HepG2 (cell line): ENCODE results near the gene NGLY1. TPM values are rescaled to one million over a fixed set of nuclear protein-coding genes. Genes with fewer than 3 reads are reported as not detected.

Experiments
- ATAC-seq: fragments of 200-7000 bp; cut with Tn5 transposase; 3 replicates; pipeline ENCODE4 v1.9.1; 2020; ENCODE audit warnings: mild to moderate bottlenecking, moderate library complexity
- BruUV-seq: library from RNA; stranded (reverse); fragments of 400-500 nt; replicated peaks from 2 replicates; lab custom pipeline; 2021; lab: Mats Ljungman, UMichigan
- CTCF ChIA-PET: fragments of 300-600 bp; formaldehyde crosslinking; extraction: SDS; loops from one replicate; lab custom pipeline; 2021; ENCODE audit warnings: low total read pairs, inconsistent platforms, low intra/inter-chr PET ratio; lab: Yijun Ruan, JAX
- POLR2A ChIA-PET: fragments of 350-600 bp; sonication (Branson Sonifier 250); formaldehyde crosslinking; loops from one replicate; lab custom pipeline; 2020; ENCODE audit warnings: antibody characterized with exemption, inconsistent platforms; lab: Yijun Ruan, JAX
- DNase-seq: peaks from one replicate; pipeline ENCODE4 v3.0.0-alpha.2; 2015; ENCODE audit warnings: low spot score
- FAIRE-seq: peaks from 3 replicates; lab custom pipeline; 2011; peaks lifted over from hg19 to GRCh38; lab: Jason Lieb, UNC
- H2AFZ ChIP-seq: one replicate; pipeline ENCODE4 v1.6.1; 2011; ENCODE audit warnings: low read length, inconsistent platforms
- H3K27ac ChIP-seq: fragments of 300-600 bp; 3 replicates; pipeline ENCODE4 v1.8.0; 2011; ENCODE audit warnings: mixed run types, mild to moderate bottlenecking, mixed read lengths, low read length, inconsistent platforms; ENCODE audit not compliant: insufficient read depth; ENCODE audit errors: extremely low read length
- H3K27me3 ChIP-seq, 2 experiments: fragments of 200-600 bp in 1 of 2; 2 replicates in 1 of 2; 3 replicates in 1 of 2; pipeline versions ENCODE4 v1.6.0 to v1.8.0; 2011; ENCODE audit warnings: low read length in 2 of 2, mild to moderate bottlenecking in 2 of 2, moderate library complexity in 2 of 2, inconsistent platforms in 1 of 2; ENCODE audit not compliant: insufficient read depth in 2 of 2, control insufficient read depth in 1 of 2
- H3K36me3 ChIP-seq, 2 experiments: fragments of 200-600 bp in 1 of 2; replicated peaks in 1 of 2; 2 replicates in 1 of 2; 3 replicates in 1 of 2; pipeline versions ENCODE4 v1.5.1 to v1.8.0; 2011; ENCODE audit warnings: low read length in 2 of 2, inconsistent platforms in 1 of 2; ENCODE audit not compliant: insufficient read depth in 2 of 2, control insufficient read depth in 1 of 2
- H3K4me1 ChIP-seq: 2 replicates; pipeline ENCODE4 v1.5.1; 2012; ENCODE audit warnings: low read length, inconsistent platforms; ENCODE audit not compliant: insufficient read depth
- H3K4me2 ChIP-seq: 2 replicates; pipeline ENCODE4 v1.6.0; 2011; ENCODE audit warnings: low read depth, low read length, inconsistent platforms
- H3K4me3 ChIP-seq, 3 experiments: fragments of 200-600 bp in 1 of 3; sonication (generic), shearing (Covaris generic) in 1 of 3; replicated peaks in 1 of 3; 2 replicates each; pipeline ENCODE4 v1.5.1; 2011 to 2016; ENCODE audit warnings: low read length in 3 of 3, inconsistent platforms in 2 of 3, low read depth in 2 of 3, mild to moderate bottlenecking in 2 of 3, control low read depth in 1 of 3, mixed read lengths in 1 of 3; ENCODE audit not compliant: insufficient read depth in 1 of 3
- H3K79me2 ChIP-seq: one replicate; pipeline ENCODE4 v1.6.1; 2011; ENCODE audit warnings: low read length, inconsistent platforms; ENCODE audit not compliant: insufficient read depth
- H3K9ac ChIP-seq: 2 replicates; pipeline ENCODE4 v1.6.0; 2011; ENCODE audit warnings: mild to moderate bottlenecking, low read depth, low read length, inconsistent platforms; ENCODE audit not compliant: insufficient read depth
- H3K9me3 ChIP-seq: 2 replicates; pipeline ENCODE4 v1.5.1; 2012; ENCODE audit warnings: mild to moderate bottlenecking, low read length
- H4K20me1 ChIP-seq: 2 replicates; pipeline ENCODE4 v1.6.0; 2011; ENCODE audit warnings: inconsistent platforms, mild to moderate bottlenecking, low read length, moderate library complexity; ENCODE audit not compliant: insufficient read depth
- ARID5B ChIP-seq: IDR thresholded peaks from 2 replicates; pipeline ENCODE4 v1.4.0; 2020; ENCODE audit warnings: mild to moderate bottlenecking, missing genetic modification reagents
- GATAD2A ChIP-seq: IDR thresholded peaks from 2 replicates; pipeline ENCODE4 v1.6.1; 2016
- SAP130 ChIP-seq: IDR thresholded peaks from 2 replicates; pipeline ENCODE4 v1.6.1; 2016; ENCODE audit warnings: low read depth
- SOX6 ChIP-seq, 2 experiments: fragments of 450-650 bp in 1 of 2; sonication (generic) in 1 of 2; formaldehyde crosslinking in 1 of 2; IDR thresholded peaks; 2 replicates each; pipeline versions ENCODE4 v1.4.0 to v1.6.1; 2017 to 2020; ENCODE audit warnings: antibody characterized with exemption in 1 of 2, mild to moderate bottlenecking in 1 of 2, missing genetic modification reagents in 1 of 2
- ZNF687 ChIP-seq: sonication (generic); formaldehyde crosslinking; IDR thresholded peaks from 2 replicates; pipeline ENCODE4 v1.5.1; 2020; ENCODE audit warnings: mild to moderate bottlenecking, missing genetic modification reagents, moderate library complexity
- WGBS: methylation state at CpG from one replicate; pipeline ENCODE4 v1.1.6; 2017; ENCODE audit warnings: low lambda C conversion rate; 5-methylcytosine and 5-hydroxymethylcytosine counted together
- in situ Hi-C: cut with HindIII; loops from 2 replicates; pipeline ENCODE4 v1.10.0; 2017; ENCODE audit warnings: low pct_unique_long_range_greater_than_20kb; ENCODE audit not compliant: extremely low pct_ligation_motif_present
- intact Hi-C: fragments of 100-400 bp; cut with micrococcal nuclease; formaldehyde crosslinking; loops from one replicate; pipeline ENCODE4 v1.10.0; 2022; ENCODE audit not compliant: unreplicated experiment
- polyA plus RNA-seq, 8 experiments: library from polyadenylated mRNA; depleted of rRNA in 3 of 8; stranded (reverse) in 7 of 8; unstranded in 1 of 8; fragments of >200 nt; fragmentation: Illumina TruSeq in 4 of 8; extraction: Trizol in 4 of 8; gene quantifications; 2 replicates each; pipeline versions ENCODE4 v1.2.1 to v1.2.3, GENCODE V29; 2011 to 2016; ENCODE audit warnings: low read depth in 4 of 8, missing spikeins in 1 of 8, mixed read lengths in 1 of 8; ENCODE audit not compliant: insufficient read depth in 1 of 8
- total RNA-seq, 5 experiments: library from RNA; depleted of rRNA; stranded (reverse); fragments of >200 nt; fragmentation: Illumina TruSeq; extraction: Trizol; gene quantifications; 2 replicates each; pipeline ENCODE4 v1.2.3, GENCODE V29; 2016; ENCODE audit warnings: low read depth in 1 of 5

The NGLY1 gene
- total and polyA plus RNA-seq, 2 of the 13 experiments (the other 11 are each of a cell fraction or from before 2014, with no cell fraction given): 28.2 to 44.5 TPM

- Histone ChIP-seq H3K27me3 (0 out of 5 replicates have a peak, but pooled peaks cover 0 to 4% of the 10 kb centered on the region in 2 experiments), H3K4me2 (peak overlapping the region; percentile 25), H3K79me2 (no peaks in the 10 kb centered on the region), H3K4me1 (peaks cover 30% of the 10 kb centered on the region)
- intact Hi-C loops: no loop called here
- peak; percentile 37; the same call in 2 of the 3 replicates for ATAC-seq
- FAIRE-seq: no peak
- TF ChIP-seq GATAD2A (CRISPR knock-in tag) (0 out of 2 replicates have a peak, but pooled peaks have one; percentile 18), SAP130 (CRISPR knock-in tag) (0 out of 2 replicates have a peak, but pooled peaks have one; percentile 17), ZNF687 (no peak), ARID5B (CRISPR knock-in tag) (0 out of 2 replicates have a peak, but pooled peaks have one; percentile 17), SOX6 (IDR thresholded peaks at IDR 0.05) (no peak), SOX6 (CRISPR knock-in tag; IDR thresholded peaks at IDR 0.05) (peak; percentile 39; the same call in 1 of the 2 replicates)
- TF ChIP-seq, all 625 proteins: peak for 4
- no peak overlapping the region; a peak in 1 of 6 replicates for H3K4me3 ChIP-seq
- no peak overlapping the region for H3K27ac ChIP-seq
- 5% methylated on average over 2 of the region's 2 CpGs for WGBS
- peak; percentile 16 for DNase-seq
- no peaks in the 10 kb centered on the region for H4K20me1 ChIP-seq
- no peaks in the 10 kb centered on the region for H3K9me3 ChIP-seq
- CTCF ChIA-PET: no interaction called here
- H3K9ac ChIP-seq: no peak overlapping the region
- POLR2A ChIA-PET: no interaction called here
- in situ Hi-C loops: no loop called here
- BruUV-seq: no TSS peak
- no peaks in the 10 kb centered on the region for H3K36me3 ChIP-seq
- no peak overlapping the region for H2AFZ ChIP-seq
Measured at GRCh38 chr3:25677121-25677520, 106.1 kb downstream of the NGLY1 start.
